ENCODE results near the gene CPNE9.

- TF ChIP-seq ZEB1 (IDR thresholded peaks at IDR 0.05; ENCODE audit: insufficient replicate concordance, low read depth) (no peak), MLLT10 (CRISPR knock-in tag; IDR thresholded peaks at IDR 0.05) (no peak)
- TF ChIP-seq, protein P1, sequence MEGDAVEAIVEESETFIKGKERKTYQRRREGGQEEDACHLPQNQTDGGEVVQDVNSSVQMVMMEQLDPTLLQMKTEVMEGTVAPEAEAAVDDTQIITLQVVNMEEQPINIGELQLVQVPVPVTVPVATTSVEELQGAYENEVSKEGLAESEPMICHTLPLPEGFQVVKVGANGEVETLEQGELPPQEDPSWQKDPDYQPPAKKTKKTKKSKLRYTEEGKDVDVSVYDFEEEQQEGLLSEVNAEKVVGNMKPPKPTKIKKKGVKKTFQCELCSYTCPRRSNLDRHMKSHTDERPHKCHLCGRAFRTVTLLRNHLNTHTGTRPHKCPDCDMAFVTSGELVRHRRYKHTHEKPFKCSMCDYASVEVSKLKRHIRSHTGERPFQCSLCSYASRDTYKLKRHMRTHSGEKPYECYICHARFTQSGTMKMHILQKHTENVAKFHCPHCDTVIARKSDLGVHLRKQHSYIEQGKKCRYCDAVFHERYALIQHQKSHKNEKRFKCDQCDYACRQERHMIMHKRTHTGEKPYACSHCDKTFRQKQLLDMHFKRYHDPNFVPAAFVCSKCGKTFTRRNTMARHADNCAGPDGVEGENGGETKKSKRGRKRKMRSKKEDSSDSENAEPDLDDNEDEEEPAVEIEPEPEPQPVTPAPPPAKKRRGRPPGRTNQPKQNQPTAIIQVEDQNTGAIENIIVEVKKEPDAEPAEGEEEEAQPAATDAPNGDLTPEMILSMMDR (CRISPR knock-in tag; IDR thresholded peaks at IDR 0.05), result no peak
Observed at GRCh38 chr3:9675736-9676290, 27.8 kb upstream of the CPNE9 start.

Measured in HepG2 (cell line).